ENCODE data around the gene RBM24.

DNA sequence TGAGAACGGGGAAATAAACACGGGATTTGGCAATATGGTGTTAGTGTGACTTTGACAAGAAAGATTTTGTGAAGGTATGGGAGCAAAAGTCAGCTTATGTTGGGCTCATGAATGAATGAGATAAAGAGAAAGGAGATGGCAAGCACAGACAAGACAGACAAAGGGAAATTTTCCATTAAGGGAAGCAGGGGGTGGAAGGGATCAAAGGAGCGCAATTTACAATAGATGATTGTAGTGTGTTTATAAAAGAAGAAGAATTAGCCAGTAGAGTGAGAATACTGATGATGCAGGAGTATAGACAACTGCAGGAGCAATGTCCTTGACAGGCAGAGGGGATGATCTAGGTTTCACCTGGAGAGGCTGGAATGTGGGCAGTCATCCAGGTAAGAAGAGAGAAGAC, 34.1 kb downstream of the RBM24 start:
- TF ChIP-seq, protein P1, sequence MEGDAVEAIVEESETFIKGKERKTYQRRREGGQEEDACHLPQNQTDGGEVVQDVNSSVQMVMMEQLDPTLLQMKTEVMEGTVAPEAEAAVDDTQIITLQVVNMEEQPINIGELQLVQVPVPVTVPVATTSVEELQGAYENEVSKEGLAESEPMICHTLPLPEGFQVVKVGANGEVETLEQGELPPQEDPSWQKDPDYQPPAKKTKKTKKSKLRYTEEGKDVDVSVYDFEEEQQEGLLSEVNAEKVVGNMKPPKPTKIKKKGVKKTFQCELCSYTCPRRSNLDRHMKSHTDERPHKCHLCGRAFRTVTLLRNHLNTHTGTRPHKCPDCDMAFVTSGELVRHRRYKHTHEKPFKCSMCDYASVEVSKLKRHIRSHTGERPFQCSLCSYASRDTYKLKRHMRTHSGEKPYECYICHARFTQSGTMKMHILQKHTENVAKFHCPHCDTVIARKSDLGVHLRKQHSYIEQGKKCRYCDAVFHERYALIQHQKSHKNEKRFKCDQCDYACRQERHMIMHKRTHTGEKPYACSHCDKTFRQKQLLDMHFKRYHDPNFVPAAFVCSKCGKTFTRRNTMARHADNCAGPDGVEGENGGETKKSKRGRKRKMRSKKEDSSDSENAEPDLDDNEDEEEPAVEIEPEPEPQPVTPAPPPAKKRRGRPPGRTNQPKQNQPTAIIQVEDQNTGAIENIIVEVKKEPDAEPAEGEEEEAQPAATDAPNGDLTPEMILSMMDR (IDR thresholded peaks at IDR 0.05; ENCODE audit: low read depth, low read length) = no peak
- TF ChIP-seq MYC (IDR thresholded peaks at IDR 0.05; ENCODE audit: low read depth, low read length) = no peak
- no peak for TF ChIP-seq POLR2A (IDR thresholded peaks at IDR 0.05; ENCODE audit: extremely low read depth, insufficient read length)
